Measurements from ENCODE around the gene NPR1.

Gene NPR1

DNA sequence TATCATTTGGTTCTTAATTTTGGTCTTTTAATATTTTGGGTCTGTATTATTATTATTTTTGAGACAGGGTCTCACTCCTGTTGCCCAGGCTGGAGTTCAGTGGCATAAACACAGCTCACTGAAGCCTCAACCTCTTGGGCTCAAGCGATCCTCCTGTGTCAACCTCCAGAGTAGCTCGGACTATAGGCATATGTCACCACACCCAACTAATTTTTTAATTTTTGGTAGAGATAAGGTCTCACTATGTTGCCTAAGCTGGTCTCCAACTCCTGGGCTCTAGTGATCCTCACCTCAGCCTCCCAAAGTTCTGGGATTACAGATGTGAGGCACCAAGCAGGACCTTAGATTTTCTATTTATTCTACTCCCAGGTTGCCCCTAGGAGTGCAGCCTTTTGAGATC lies 5.0 kb upstream of the NPR1 start:
- Histone ChIP-seq H3K9me2 (replicated peaks; ENCODE audit: low read depth, low read length) (no peaks in the 10 kb centered on the region), H3K27me3 (ENCODE audit: insufficient read depth, low read length, poor library complexity, severe bottlenecking) (peaks cover 8% of the 10 kb centered on the region), H3K4me2 (ENCODE audit: low read depth, low read length, poor library complexity, severe bottlenecking) (no peak overlapping the region), H3K79me2 (ENCODE audit: insufficient read depth, low read length) (peaks cover 23% of the 10 kb centered on the region), H3F3A (ENCODE audit: low read depth) (peaks cover 9% of the 10 kb centered on the region), H3K4me3 (ENCODE audit: low read length, poor library complexity, severe bottlenecking) (no peak overlapping the region), H3K36me3 (ENCODE audit: insufficient read depth, low read length) (peaks cover 8% of the 10 kb centered on the region), H4K20me1 (ENCODE audit: insufficient read depth, low read length, poor library complexity, severe bottlenecking) (peaks cover 22% of the 10 kb centered on the region), H3K9me3 (ENCODE audit: insufficient read depth, low read depth, low read length) (no peaks in the 10 kb centered on the region), H2AFZ (ENCODE audit: low read length) (no peak overlapping the region), H3K4me1 (ENCODE audit: insufficient read depth, low read length, poor library complexity, severe bottlenecking) (peaks cover 13% of the 10 kb centered on the region), H3K9ac (ENCODE audit: low read depth, low read length, poor library complexity, severe bottlenecking) (no peak overlapping the region)
- TF ChIP-seq EZH2phosphoT487 (IDR thresholded peaks at IDR 0.05; ENCODE audit: borderline replicate concordance) (no peak), CTCF (conservative IDR thresholded peaks at IDR 0.05; ENCODE audit: low read length) (no peak)

- no peak overlapping the region for H3K9ac ChIP-seq (ENCODE audit: low read depth, low read length, poor library complexity, severe bottlenecking)
- H2AFZ ChIP-seq (ENCODE audit: low read length): peak overlapping the region; percentile 91
- no peaks in the 10 kb centered on the region for H3K9me3 ChIP-seq (ENCODE audit: insufficient read depth, low read depth, low read length)
- H3K4me2 ChIP-seq (ENCODE audit: low read depth, low read length, poor library complexity, severe bottlenecking): no peak overlapping the region
- H3K36me3 ChIP-seq (ENCODE audit: insufficient read depth, low read length): no peaks in the 10 kb centered on the region
- H3K4me3 ChIP-seq (ENCODE audit: low read length, poor library complexity, severe bottlenecking): no peak overlapping the region
- no peaks in the 10 kb centered on the region for H3K27me3 ChIP-seq (ENCODE audit: insufficient read depth, low read length, poor library complexity, severe bottlenecking)
- no peak for TF ChIP-seq EZH2phosphoT487 (IDR thresholded peaks at IDR 0.05; ENCODE audit: borderline replicate concordance)
- TF ChIP-seq CTCF (conservative IDR thresholded peaks at IDR 0.05; ENCODE audit: low read length): peak; percentile 97
- no peaks in the 10 kb centered on the region for H4K20me1 ChIP-seq (ENCODE audit: insufficient read depth, low read length, poor library complexity, severe bottlenecking)
- H3K9me2 ChIP-seq (replicated peaks; ENCODE audit: low read depth, low read length): no peaks in the 10 kb centered on the region
- no peaks in the 10 kb centered on the region for H3F3A ChIP-seq (ENCODE audit: low read depth)
- H3K79me2 ChIP-seq (ENCODE audit: insufficient read depth, low read length): no peaks in the 10 kb centered on the region
- H3K4me1 ChIP-seq (ENCODE audit: insufficient read depth, low read length, poor library complexity, severe bottlenecking): no peaks in the 10 kb centered on the region
Measured at GRCh38 chr1:153677718-153678518, 570 bp upstream of the NPR1 start.

GRCh38 chr1:153679337-153680119 lies 1.0 kb downstream of the NPR1 start:
- TF ChIP-seq CTCF (conservative IDR thresholded peaks at IDR 0.05; ENCODE audit: low read length) (no peak), EZH2phosphoT487 (IDR thresholded peaks at IDR 0.05; ENCODE audit: borderline replicate concordance) (no peak)
- Histone ChIP-seq H3K79me2 (ENCODE audit: insufficient read depth, low read length) (no peaks in the 10 kb centered on the region), H3K27me3 (ENCODE audit: insufficient read depth, low read length, poor library complexity, severe bottlenecking) (no peaks in the 10 kb centered on the region), H3F3A (ENCODE audit: low read depth) (no peaks in the 10 kb centered on the region), H4K20me1 (ENCODE audit: insufficient read depth, low read length, poor library complexity, severe bottlenecking) (no peaks in the 10 kb centered on the region), H2AFZ (ENCODE audit: low read length) (no peak overlapping the region), H3K9me3 (ENCODE audit: insufficient read depth, low read depth, low read length) (no peaks in the 10 kb centered on the region), H3K4me3 (ENCODE audit: low read length, poor library complexity, severe bottlenecking) (no peak overlapping the region), H3K9ac (ENCODE audit: low read depth, low read length, poor library complexity, severe bottlenecking) (no peak overlapping the region), H3K4me1 (ENCODE audit: insufficient read depth, low read length, poor library complexity, severe bottlenecking) (no peaks in the 10 kb centered on the region), H3K4me2 (ENCODE audit: low read depth, low read length, poor library complexity, severe bottlenecking) (no peak overlapping the region), H3K36me3 (ENCODE audit: insufficient read depth, low read length) (no peaks in the 10 kb centered on the region), H3K9me2 (replicated peaks; ENCODE audit: low read depth, low read length) (no peaks in the 10 kb centered on the region)

Data from Loucy (cell line).